ENCODE results near the gene FITM1.

Gene FITM1

DNA sequence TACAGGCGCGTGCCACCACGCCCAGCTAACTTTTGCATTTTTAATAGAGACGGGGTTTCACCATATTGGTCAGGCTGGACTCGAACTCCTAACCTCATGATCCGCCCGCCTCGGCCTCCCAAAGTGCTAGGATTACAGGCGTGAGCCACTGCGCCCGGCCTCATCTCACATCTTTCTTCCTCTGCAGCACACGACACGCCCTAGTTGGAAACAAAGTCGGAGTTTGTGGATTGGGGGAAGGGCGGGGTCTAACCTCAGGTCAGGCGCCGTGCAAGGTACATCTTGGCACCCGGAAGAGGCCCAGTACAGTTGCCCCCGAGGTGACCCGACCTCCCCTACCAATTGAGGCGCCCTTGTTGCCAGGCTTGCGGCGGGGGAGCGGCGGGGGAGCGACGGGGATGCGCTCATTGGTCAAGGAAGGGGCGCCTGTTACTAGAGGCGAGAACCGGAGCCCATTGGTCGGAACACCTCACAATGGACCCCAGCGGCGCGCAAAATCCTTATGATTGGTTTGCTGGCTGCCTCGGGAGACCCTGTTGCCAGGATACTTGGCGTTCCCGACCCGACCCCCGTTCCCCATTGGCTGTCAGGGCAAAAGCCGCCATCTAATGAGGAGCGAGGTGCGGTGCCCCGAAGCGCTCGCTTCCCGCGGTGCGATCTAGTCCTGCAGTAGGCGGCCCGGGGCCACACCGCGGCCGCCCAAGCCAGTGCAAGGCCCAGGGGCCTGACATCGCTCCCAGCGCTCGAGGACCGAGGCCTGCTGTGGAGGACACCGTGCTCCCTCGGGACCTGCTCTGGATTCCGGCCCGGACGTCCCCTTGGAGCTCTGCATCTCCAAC, 41.2 kb downstream of the FITM1 start, which contains the start of gene REC8:
Gene REC8 (plus strand): TSS at position 659 of the 839 bp plus-strand sequence. CDS start 473 bp downstream, outside the sequence.
- TF ChIP-seq TAF1 (IDR thresholded peaks at IDR 0.05; ENCODE audit: low read depth) (no peak), ZBTB7A (IDR thresholded peaks at IDR 0.05; ENCODE audit: low read depth) (no peak), USF1 (IDR thresholded peaks at IDR 0.05) (no peak), RAD21 (IDR thresholded peaks at IDR 0.05; ENCODE audit: low read depth) (no peak), YY1 (IDR thresholded peaks at IDR 0.05; ENCODE audit: low read depth) (no peak), TEAD4 (IDR thresholded peaks at IDR 0.05) (no peak), REST (IDR thresholded peaks at IDR 0.05; ENCODE audit: low read depth) (no peak), FOXM1 (IDR thresholded peaks at IDR 0.05; ENCODE audit: borderline replicate concordance, low read depth) (no peak), CEBPB (IDR thresholded peaks at IDR 0.05) (no peak), TCF12 (IDR thresholded peaks at IDR 0.05; ENCODE audit: low read depth) (no peak), CREB1 (IDR thresholded peaks at IDR 0.05; ENCODE audit: low read depth) (no peak), EP300 (IDR thresholded peaks at IDR 0.05; ENCODE audit: borderline replicate concordance) (no peak), NFIC (IDR thresholded peaks at IDR 0.05) (no peak), EGR1 (IDR thresholded peaks at IDR 0.05) (no peak), MAX (IDR thresholded peaks at IDR 0.05) (no peak)

- TF ChIP-seq EP300 (IDR thresholded peaks at IDR 0.05; ENCODE audit: borderline replicate concordance) (no peak), TEAD4 (IDR thresholded peaks at IDR 0.05) (no peak), TCF12 (IDR thresholded peaks at IDR 0.05; ENCODE audit: low read depth) (no peak), NFIC (IDR thresholded peaks at IDR 0.05) (no peak), USF1 (IDR thresholded peaks at IDR 0.05) (no peak), CREB1 (IDR thresholded peaks at IDR 0.05; ENCODE audit: low read depth) (no peak), YY1 (IDR thresholded peaks at IDR 0.05; ENCODE audit: low read depth) (no peak), EGR1 (IDR thresholded peaks at IDR 0.05) (no peak), CEBPB (IDR thresholded peaks at IDR 0.05) (no peak), RAD21 (IDR thresholded peaks at IDR 0.05; ENCODE audit: low read depth) (no peak), TAF1 (IDR thresholded peaks at IDR 0.05; ENCODE audit: low read depth) (no peak), FOXM1 (IDR thresholded peaks at IDR 0.05; ENCODE audit: borderline replicate concordance, low read depth) (no peak), REST (IDR thresholded peaks at IDR 0.05; ENCODE audit: low read depth) (no peak)
Measured at GRCh38 chr14:24172261-24172860, 41.9 kb downstream of the FITM1 start.

DNA sequence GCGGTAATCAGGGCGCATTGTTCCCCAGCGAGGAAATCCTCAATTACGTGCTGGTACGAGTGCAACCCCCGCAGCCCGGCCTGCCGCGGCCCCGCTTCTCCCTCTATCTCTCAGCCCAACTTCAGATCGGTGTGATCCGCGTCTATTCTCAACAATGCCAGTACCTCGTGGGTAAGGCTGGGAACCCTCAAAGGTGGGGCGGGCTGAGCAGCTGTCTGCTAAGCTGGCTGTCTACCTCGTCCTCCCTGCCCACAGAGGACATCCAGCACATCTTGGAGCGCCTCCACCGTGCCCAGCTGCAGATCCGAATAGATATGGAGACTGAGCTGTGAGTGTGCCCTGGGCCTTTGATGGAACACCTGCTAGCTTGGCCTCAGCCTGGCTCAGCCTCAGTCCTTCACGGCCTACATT, 42.4 kb downstream of the FITM1 start:
- TF ChIP-seq EGR1 (IDR thresholded peaks at IDR 0.05), result no peak
- TF ChIP-seq YY1 (IDR thresholded peaks at IDR 0.05; ENCODE audit: low read depth), result no peak
- TF ChIP-seq REST (IDR thresholded peaks at IDR 0.05; ENCODE audit: low read depth), result no peak
- no peak for TF ChIP-seq USF1 (IDR thresholded peaks at IDR 0.05)
- TF ChIP-seq MAX (IDR thresholded peaks at IDR 0.05), result no peak
- no peak for TF ChIP-seq TEAD4 (IDR thresholded peaks at IDR 0.05)

Data from Ishikawa (cell line).